Stomach (tissue), 9 donors: ENCODE results near the gene LYPD6. TPM values are rescaled to one million over a fixed set of nuclear protein-coding genes. Genes with fewer than 3 reads are reported as not detected.
A peak's percentile ranks its signal among the peaks of the same experiment; 100 is the strongest.

Source experiments
- DNase-seq, 2 donors: peaks; one replicate each; pipeline versions ENCODE4 v3.0.0 to v3.0.0-alpha.2; 2013 to 2019
- H3K27ac ChIP-seq, 5 donors: fragments of 200-600 bp in 4 of 5; sonication (generic) in 4 of 5; one replicate each; pipeline ENCODE4 v1.5.1; 2013 to 2019; ENCODE audit warnings: mild to moderate bottlenecking in 1 of 5, moderate library complexity in 1 of 5
- H3K27me3 ChIP-seq, 3 donors: fragments of 200-600 bp; sonication (generic); one replicate each; pipeline ENCODE4 v1.5.1; 2017 to 2019; ENCODE audit warnings: mixed run types in 1 of 3
- H3K36me3 ChIP-seq, 4 donors: fragments of 200-600 bp; sonication (generic); 1 replicate in 3 of 4; 2 replicates in 1 of 4; pipeline ENCODE4 v1.5.1; 2016 to 2019
- H3K4me1 ChIP-seq, 4 donors: fragments of 200-600 bp; sonication (generic); one replicate each; pipeline ENCODE4 v1.5.1; 2016 to 2019
- H3K4me3 ChIP-seq, 4 donors: fragments of 200-600 bp; sonication (generic) in 3 of 4; one replicate each; pipeline ENCODE4 v1.5.1; 2016 to 2019; ENCODE audit warnings: mild to moderate bottlenecking in 1 of 4
- H3K9me3 ChIP-seq, 4 donors: fragments of 200-600 bp; sonication (generic); one replicate each; pipeline ENCODE4 v1.5.1; 2016 to 2019
- EP300 ChIP-seq: sonication (generic); formaldehyde crosslinking; IDR thresholded peaks from one replicate; pipeline ENCODE4 v1.6.1; 2017; ENCODE audit warnings: antibody characterized with exemption
- POLR2A ChIP-seq, 4 donors: fragments of 450-650 bp; IDR thresholded peaks; one replicate each; pipeline ENCODE4 v1.6.1; 2016; ENCODE audit warnings: antibody characterized with exemption in 4 of 4, control low read depth in 2 of 4, mild to moderate bottlenecking in 1 of 4, moderate library complexity in 1 of 4
- POLR2AphosphoS5 ChIP-seq, 3 donors: sonication (generic); formaldehyde crosslinking; IDR thresholded peaks; one replicate each; pipeline ENCODE4 v1.6.1; 2016; ENCODE audit warnings: antibody characterized with exemption in 3 of 3
- WGBS, 5 donors: extraction: QIAGEN DNeasy Blood & Tissue Kit in 3 of 5; methylation state at CpG; one replicate each; pipeline versions ENCODE4 v1.1.5 to v1.1.7; 2013 to 2018; 5-methylcytosine and 5-hydroxymethylcytosine counted together
- intact Hi-C: fragments of 100-400 bp; cut with DNase I; formaldehyde crosslinking; loops from one replicate; pipeline ENCODE4 v1.15.1; 2023; ENCODE audit warnings: low total_unique reads
- polyA plus RNA-seq, 3 donors: library from polyadenylated mRNA; stranded (reverse); fragments of 200-250 nt; gene quantifications; one replicate each; pipeline ENCODE4 v1.2.3, GENCODE V29; 2013
- total RNA-seq, 5 donors: library from RNA; depleted of rRNA; stranded (reverse); fragments of >200 nt; gene quantifications; one replicate each; pipeline versions ENCODE4 v1.1.0 to v1.2.3, GENCODE V29; 2014 to 2016
- TF ChIP-seq, protein P1 (sequence below), 7 experiments: fragments of 450-650 bp in 4 of 7; fragments of 200-600 bp in 3 of 7; sonication (generic) in 3 of 7; IDR thresholded peaks; one replicate each; pipeline ENCODE4 v1.5.1; 2016 to 2019; ENCODE audit warnings: antibody characterized with exemption in 7 of 7, control low read depth in 2 of 7, mild to moderate bottlenecking in 1 of 7
- donor health status: healthy with polysubstance abuse.
- donor health status: Bipolar disorder and iron deficiency.
- donor health status: healthy.

LYPD6 gene
- total and polyA plus RNA-seq, 8 donors: 0.45 to 9.7 (median 2.6) TPM; not detected in 2

DNA sequence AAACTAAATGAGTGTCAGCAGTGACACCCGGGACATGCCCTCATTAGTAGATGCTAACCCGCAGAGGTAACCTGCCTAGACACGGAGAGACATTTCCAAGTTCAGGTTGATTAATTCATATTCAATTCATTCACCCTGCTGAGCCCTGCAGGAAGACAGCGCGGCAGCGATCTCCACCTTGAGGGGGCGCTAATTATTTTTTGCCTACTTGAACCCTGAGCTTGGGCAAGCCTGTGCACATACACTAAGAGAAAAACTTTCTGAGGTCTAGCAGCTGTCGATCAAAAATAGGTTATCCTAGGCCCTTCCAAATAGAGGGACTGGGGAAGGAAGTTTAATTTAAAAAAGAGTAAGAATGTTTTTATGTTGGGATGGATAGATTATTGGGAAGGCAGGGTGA is 1.3 kb upstream of the LYPD6 start:
- Histone ChIP-seq H3K27me3 (peaks cover 0 to 33% (median 5%) of the 10 kb centered on the region in 3 donors), H3K36me3 (no peaks in the 10 kb centered on the region), H3K4me1 (peaks cover 7 to 24% (median 16%) of the 10 kb centered on the region in 4 donors), H3K4me3 (peak overlapping the region; percentile 65 to 80 (median 69)), H3K27ac (peak overlapping the region in 1 of 5 donors; percentile 85), H3K9me3 (no peaks in the 10 kb centered on the region)
- DNase-seq: peak in 1 of 2 donors; percentile 40
- intact Hi-C loops: no loop called here
- WGBS, 5 donors: 33 to 53% (median 46%) methylated on average over 8 of the region's 8 CpGs
- TF ChIP-seq POLR2AphosphoS5 (IDR thresholded peaks at IDR 0.05) (no peak), EP300 (no peak), POLR2A (IDR thresholded peaks at IDR 0.05) (no peak)
- TF ChIP-seq, protein P1, sequence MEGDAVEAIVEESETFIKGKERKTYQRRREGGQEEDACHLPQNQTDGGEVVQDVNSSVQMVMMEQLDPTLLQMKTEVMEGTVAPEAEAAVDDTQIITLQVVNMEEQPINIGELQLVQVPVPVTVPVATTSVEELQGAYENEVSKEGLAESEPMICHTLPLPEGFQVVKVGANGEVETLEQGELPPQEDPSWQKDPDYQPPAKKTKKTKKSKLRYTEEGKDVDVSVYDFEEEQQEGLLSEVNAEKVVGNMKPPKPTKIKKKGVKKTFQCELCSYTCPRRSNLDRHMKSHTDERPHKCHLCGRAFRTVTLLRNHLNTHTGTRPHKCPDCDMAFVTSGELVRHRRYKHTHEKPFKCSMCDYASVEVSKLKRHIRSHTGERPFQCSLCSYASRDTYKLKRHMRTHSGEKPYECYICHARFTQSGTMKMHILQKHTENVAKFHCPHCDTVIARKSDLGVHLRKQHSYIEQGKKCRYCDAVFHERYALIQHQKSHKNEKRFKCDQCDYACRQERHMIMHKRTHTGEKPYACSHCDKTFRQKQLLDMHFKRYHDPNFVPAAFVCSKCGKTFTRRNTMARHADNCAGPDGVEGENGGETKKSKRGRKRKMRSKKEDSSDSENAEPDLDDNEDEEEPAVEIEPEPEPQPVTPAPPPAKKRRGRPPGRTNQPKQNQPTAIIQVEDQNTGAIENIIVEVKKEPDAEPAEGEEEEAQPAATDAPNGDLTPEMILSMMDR (IDR thresholded peaks at IDR 0.05): no peak

DNA sequence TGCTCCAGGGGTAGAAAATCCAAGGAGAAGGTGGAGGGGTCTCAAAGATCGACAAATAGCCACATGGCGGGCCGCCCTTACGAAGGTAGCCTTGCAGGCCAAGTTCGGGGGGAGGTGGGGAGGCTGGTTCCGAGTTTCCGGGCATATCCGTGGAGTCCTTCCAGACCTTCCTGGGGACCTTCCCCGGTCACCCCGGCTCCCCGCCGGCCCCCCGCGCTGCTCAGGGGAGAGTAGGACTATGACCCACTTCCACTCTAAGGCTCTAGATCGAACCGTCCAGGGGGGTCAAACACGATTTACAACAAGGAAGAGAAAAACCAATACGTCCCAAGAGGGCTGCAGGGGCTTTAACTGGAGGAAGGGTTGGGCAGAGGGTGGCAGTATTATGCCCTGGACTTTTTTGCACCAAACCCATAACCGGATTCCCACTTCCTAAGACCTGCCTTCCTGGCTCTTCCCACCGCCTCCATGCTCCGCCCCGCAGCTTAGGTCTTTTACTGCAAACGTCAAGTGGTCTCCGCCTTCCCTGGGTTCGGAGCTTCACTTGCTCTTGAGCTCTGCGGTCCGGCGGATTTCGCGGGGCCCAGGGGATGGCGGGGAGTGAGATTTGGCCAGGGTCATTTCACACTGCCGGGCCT is 779 bp upstream of the LYPD6 start:
- Histone ChIP-seq H3K27me3 (peaks cover 0 to 33% (median 5%) of the 10 kb centered on the region in 3 donors), H3K9me3 (no peaks in the 10 kb centered on the region), H3K4me1 (peaks cover 7 to 24% (median 16%) of the 10 kb centered on the region in 4 donors), H3K4me3 (peak overlapping the region; percentile 65 to 80 (median 69)), H3K36me3 (no peaks in the 10 kb centered on the region), H3K27ac (peak overlapping the region; percentile 70 to 86 (median 83))
- peak; percentile 53 to 90 for DNase-seq
- WGBS, 5 donors: 10 to 12% (median 11%) methylated on average over 25 to 32 of the region's 32 CpGs
- no peak for TF ChIP-seq EP300
- TF ChIP-seq, protein P1 (IDR thresholded peaks at IDR 0.05): no peak
- TF ChIP-seq POLR2A (IDR thresholded peaks at IDR 0.05): no peak
- no peak for TF ChIP-seq POLR2AphosphoS5 (IDR thresholded peaks at IDR 0.05)
- intact Hi-C loops: no loop called here

DNA sequence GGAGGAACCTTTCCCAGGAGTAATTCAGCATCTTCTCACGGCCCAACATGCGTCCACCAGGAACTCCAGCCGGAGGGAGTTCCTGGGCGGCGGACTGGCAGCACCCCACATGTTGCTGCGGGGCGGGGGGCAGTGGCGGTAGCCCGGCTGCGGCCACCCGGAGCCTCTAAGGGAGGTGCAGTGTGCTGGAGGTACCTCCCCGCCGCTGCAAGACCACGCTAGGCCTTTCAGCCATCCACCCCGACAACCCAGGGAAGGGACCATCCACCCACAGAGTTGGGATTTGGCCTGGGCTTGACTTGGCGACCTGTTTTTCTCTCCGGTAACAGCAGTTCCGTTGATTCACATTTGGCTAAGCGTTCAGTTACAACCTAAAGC is 625 bp downstream of the LYPD6 start:
- 1 to 10% (median 3%) methylated on average over 9 to 19 of the region's 19 CpGs for WGBS, 5 donors
- intact Hi-C loops: no loop called here
- H3K27ac ChIP-seq: peak overlapping the region; percentile 64 to 85 (median 72)

DNA sequence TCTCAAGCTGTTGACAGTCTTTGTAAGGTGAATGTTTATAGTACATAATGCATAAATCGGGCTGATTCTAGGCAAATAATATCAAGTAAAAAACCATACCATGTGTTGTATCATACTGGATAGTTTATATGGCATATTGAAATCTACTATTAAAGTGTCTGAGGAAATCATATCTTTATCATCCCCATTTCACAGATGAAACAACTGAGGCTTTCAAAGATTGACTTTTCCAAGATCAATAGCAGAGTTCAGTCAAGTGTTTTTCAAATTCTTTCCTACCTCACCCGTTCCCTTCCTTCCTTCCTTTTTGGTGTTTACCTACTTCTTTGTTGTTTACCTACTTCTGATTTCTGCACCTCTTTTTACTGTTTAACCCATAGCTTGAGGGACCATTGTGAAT is 2.0 kb downstream of the LYPD6 start:
- WGBS, 5 donors: 57 to 75% (median 63%) methylated on average over 2 of the region's 2 CpGs
- H3K27me3 ChIP-seq: peaks cover 0 to 33% (median 5%) of the 10 kb centered on the region in 3 donors
- TF ChIP-seq POLR2AphosphoS5 (IDR thresholded peaks at IDR 0.05) (no peak), EP300 (no peak), POLR2A (IDR thresholded peaks at IDR 0.05) (no peak)
- TF ChIP-seq, protein P1 (IDR thresholded peaks at IDR 0.05): no peak
- peaks cover 7 to 24% (median 16%) of the 10 kb centered on the region in 4 donors for H3K4me1 ChIP-seq
- H3K36me3 ChIP-seq: no peaks in the 10 kb centered on the region
- no peaks in the 10 kb centered on the region for H3K9me3 ChIP-seq
- DNase-seq: no peak
- H3K4me3 ChIP-seq: no peak overlapping the region
- intact Hi-C loops: no loop called here
- H3K27ac ChIP-seq: no peak overlapping the region

More for the DNA sequence above, 625 bp downstream of the LYPD6 start:
- no peak for TF ChIP-seq POLR2A (IDR thresholded peaks at IDR 0.05)
- no peak for TF ChIP-seq POLR2AphosphoS5 (IDR thresholded peaks at IDR 0.05)
- TF ChIP-seq, protein P1 (IDR thresholded peaks at IDR 0.05): no peak
- no peak for TF ChIP-seq EP300
- Histone ChIP-seq H3K9me3 (no peaks in the 10 kb centered on the region), H3K27me3 (peaks cover 0 to 33% (median 5%) of the 10 kb centered on the region in 3 donors), H3K4me1 (peaks cover 7 to 24% (median 16%) of the 10 kb centered on the region in 4 donors), H3K4me3 (peak overlapping the region; percentile 65 to 80 (median 69)), H3K36me3 (no peaks in the 10 kb centered on the region)
- no peak for DNase-seq
